HCT116 (cell line): ENCODE measurements around the gene DPP6. TPM values are rescaled to one million over a fixed set of nuclear protein-coding genes. Genes with fewer than 3 reads are reported as not detected.

Experiments used
- ATAC-seq: fragments of 200-7000 bp; cut with Tn5 transposase; 2 replicates; pipeline ENCODE4 v1.9.1; 2020; ENCODE audit warnings: mild to moderate bottlenecking, moderate library complexity
- BruUV-seq: library from RNA; stranded (reverse); fragments of 400-500 nt; replicated peaks from 2 replicates; lab custom pipeline; 2021; lab: Mats Ljungman, UMichigan
- CTCF ChIA-PET: fragments of 300-600 bp; sonication (Branson Sonifier 250); formaldehyde crosslinking; loops from one replicate; lab custom pipeline; 2021; ENCODE audit warnings: antibody characterized with exemption; lab: Charles Lee
- POLR2A ChIA-PET: fragments of 300-600, 350-600 bp; sonication (Branson Sonifier 250); formaldehyde crosslinking; loops from one replicate; lab custom pipeline; 2021; ENCODE audit warnings: antibody characterized with exemption; lab: Charles Lee
- RAD21 ChIA-PET, 2 experiments: fragments of 300-600 bp; sonication (Branson Sonifier 250); formaldehyde crosslinking; loops; one replicate each; lab custom pipeline; 2023; ENCODE audit warnings: low total read pairs in 2 of 2; ENCODE audit not compliant: uncharacterized antibody in 2 of 2, unreplicated experiment in 2 of 2, low non-redundant PET in 1 of 2; lab: Charles Lee
- DNase-seq: peaks from one replicate; pipeline ENCODE4 v3.0.0-alpha.2; 2010; ENCODE audit warnings: low read depth, low spot score
- H2AFZ ChIP-seq: fragments of 200-600 bp; shearing (Covaris generic), sonication (generic); 2 replicates; pipeline ENCODE4 v1.6.1; 2017; ENCODE audit warnings: low read depth, mixed run types, mixed read lengths, antibody characterized with exemption, low read length; ENCODE audit not compliant: poor library complexity, severe bottlenecking
- H3K27ac ChIP-seq: 2 replicates; pipeline ENCODE4 v1.5.1; 2012; ENCODE audit warnings: low read depth, low read length
- H3K27me3 ChIP-seq: fragments of 200-600 bp; sonication (generic); 2 replicates; pipeline ENCODE4 v1.6.1; 2016; ENCODE audit warnings: mixed run types, low read length, mixed read lengths; ENCODE audit not compliant: insufficient read depth
- H3K36me3 ChIP-seq, 2 experiments: fragments of 200-500 bp in 1 of 2; fragments of 200-600 bp in 1 of 2; sonication (Bioruptor generic) in 1 of 2; sonication (generic) in 1 of 2; 2 replicates each; pipeline versions ENCODE4 v1.5.1 to v1.6.1; 2014 to 2016; ENCODE audit warnings: low read length in 2 of 2, inconsistent platforms in 1 of 2, mixed read lengths in 1 of 2, mixed run types in 1 of 2; ENCODE audit not compliant: insufficient read depth in 2 of 2, control insufficient read depth in 1 of 2
- H3K4me1 ChIP-seq, 2 experiments: fragments of 200-600 bp in 1 of 2; sonication (generic) in 1 of 2; 2 replicates each; pipeline versions ENCODE4 v1.5.1 to v1.6.1; 2012 to 2017; ENCODE audit warnings: low read length in 2 of 2, inconsistent platforms in 1 of 2, mild to moderate bottlenecking in 1 of 2, mixed read lengths in 1 of 2, mixed run types in 1 of 2, moderate library complexity in 1 of 2; ENCODE audit not compliant: insufficient read depth in 2 of 2, control insufficient read depth in 1 of 2
- H3K4me2 ChIP-seq: fragments of 200-600 bp; sonication (generic); 2 replicates; pipeline ENCODE4 v1.6.1; 2017; ENCODE audit warnings: mixed run types, low read length, mixed read lengths
- H3K4me3 ChIP-seq, 2 experiments: fragments of 200-600 bp in 1 of 2; sonication (generic) in 1 of 2; replicated peaks in 1 of 2; 2 replicates each; pipeline ENCODE4 v1.5.1; 2011 to 2016; ENCODE audit warnings: low read length in 2 of 2, control low read depth in 1 of 2, low read depth in 1 of 2, mild to moderate bottlenecking in 1 of 2, mixed read lengths in 1 of 2, mixed run types in 1 of 2
- H3K79me2 ChIP-seq: fragments of 200-600 bp; sonication (generic); 2 replicates; pipeline ENCODE4 v1.6.1; 2017; ENCODE audit warnings: mild to moderate bottlenecking, mixed run types, low read length, moderate library complexity, mixed read lengths; ENCODE audit not compliant: insufficient read depth
- H3K9ac ChIP-seq: fragments of 200-600 bp; sonication (generic); 2 replicates; pipeline ENCODE4 v1.6.1; 2016; ENCODE audit warnings: low read length, mixed read lengths
- H3K9me2 ChIP-seq: fragments of 200-600 bp; sonication (generic), shearing (Covaris generic); 2 replicates; pipeline ENCODE4 v1.6.1; 2017; ENCODE audit warnings: mixed run types, mild to moderate bottlenecking, moderate library complexity; ENCODE audit not compliant: insufficient read depth
- H3K9me3 ChIP-seq, 2 experiments: fragments of 200-500 bp in 1 of 2; fragments of 200-600 bp in 1 of 2; sonication (Bioruptor generic) in 1 of 2; sonication (generic) in 1 of 2; 2 replicates each; pipeline ENCODE4 v1.6.1; 2014 to 2017; ENCODE audit warnings: low read length in 2 of 2, mixed read lengths in 2 of 2, inconsistent platforms in 1 of 2, low read depth in 1 of 2, mild to moderate bottlenecking in 1 of 2, mixed run types in 1 of 2, moderate library complexity in 1 of 2; ENCODE audit not compliant: control insufficient read depth in 1 of 2, insufficient read depth in 1 of 2
- H4K20me1 ChIP-seq: fragments of 200-600 bp; sonication (generic), shearing (Covaris generic); 2 replicates; pipeline ENCODE4 v1.6.1; 2017; ENCODE audit warnings: mixed run types, mild to moderate bottlenecking, moderate library complexity; ENCODE audit not compliant: insufficient read depth
- ATF3 ChIP-seq: IDR thresholded peaks from 2 replicates; pipeline ENCODE4 v1.6.1; 2012
- CBX3 ChIP-seq: IDR thresholded peaks from 2 replicates; pipeline ENCODE4 v1.6.1; 2012; ENCODE audit warnings: low read depth
- CEBPB ChIP-seq: IDR thresholded peaks from 2 replicates; pipeline ENCODE4 v1.6.1; 2012; ENCODE audit warnings: low read depth
- ELF1 ChIP-seq: IDR thresholded peaks from 2 replicates; pipeline ENCODE4 v1.6.1; 2012; ENCODE audit warnings: low read depth, borderline replicate concordance
- FOSL1 ChIP-seq: IDR thresholded peaks from 2 replicates; pipeline ENCODE4 v1.6.1; 2012; ENCODE audit warnings: low read depth
- JUND ChIP-seq: IDR thresholded peaks from 2 replicates; pipeline ENCODE4 v1.6.1; 2012
- MAX ChIP-seq: IDR thresholded peaks from 2 replicates; pipeline ENCODE4 v1.6.1; 2012
- REST ChIP-seq: IDR thresholded peaks from 2 replicates; pipeline ENCODE4 v1.6.1; 2012; ENCODE audit warnings: low read depth
- SIN3A ChIP-seq: IDR thresholded peaks from 2 replicates; pipeline ENCODE4 v1.6.1; 2012; ENCODE audit warnings: low read depth
- SP1 ChIP-seq: IDR thresholded peaks from 2 replicates; pipeline ENCODE4 v1.6.1; 2012; ENCODE audit warnings: low read depth
- SRF ChIP-seq: IDR thresholded peaks from 2 replicates; pipeline ENCODE4 v1.6.1; 2012; ENCODE audit warnings: low read depth
- TCF7L2 ChIP-seq: IDR thresholded peaks from 2 replicates; pipeline ENCODE4 v1.7.0; 2011; ENCODE audit warnings: borderline replicate concordance, inconsistent platforms; ENCODE audit not compliant: insufficient read depth, insufficient read length; ENCODE audit errors: extremely low read depth
- YY1 ChIP-seq: IDR thresholded peaks from 2 replicates; pipeline ENCODE4 v1.6.1; 2011; ENCODE audit warnings: low read length, low read depth, moderate library complexity, mild to moderate bottlenecking; ENCODE audit not compliant: insufficient replicate concordance; ENCODE audit errors: extremely low read depth
- ZBTB33 ChIP-seq: IDR thresholded peaks from 2 replicates; pipeline ENCODE4 v1.6.1; 2011; ENCODE audit warnings: mild to moderate bottlenecking, low read length, moderate library complexity; ENCODE audit not compliant: insufficient replicate concordance; ENCODE audit errors: extremely low read depth
- ZFX ChIP-seq: fragments of 450-650 bp; IDR thresholded peaks from 2 replicates; pipeline ENCODE4 v1.6.1; 2017
- ZNF274 ChIP-seq: fragments of 200-500 bp; sonication (Bioruptor generic); IDR thresholded peaks from 2 replicates; pipeline ENCODE4 v1.6.1; 2014; ENCODE audit warnings: mild to moderate bottlenecking, low read depth, low read length, inconsistent platforms
- intact Hi-C: fragments of 100-400 bp; cut with micrococcal nuclease; formaldehyde crosslinking; loops from 2 replicates; pipeline ENCODE4 v1.10.0; 2022
- total RNA-seq: library from RNA; stranded (reverse); gene quantifications from one replicate; pipeline ENCODE4 v1.2.1, GENCODE V29; 2021; ENCODE audit not compliant: unreplicated experiment

The DPP6 gene
- total RNA-seq, 1 experiment from 2014 or later, result not detected

GRCh38 chr7:154259396-154259795, 207.2 kb downstream of the DPP6 start:
- intact Hi-C loops, result no loop called here
- POLR2A ChIA-PET, result no interaction called here
- Histone ChIP-seq H4K20me1 (no peaks in the 10 kb centered on the region), H2AFZ (no peak overlapping the region), H3K9me2 (no peaks in the 10 kb centered on the region), H3K27me3 (no peaks in the 10 kb centered on the region), H3K4me3 (no peak overlapping the region), H3K4me1 (no peaks in the 10 kb centered on the region), H3K27ac (no peak overlapping the region), H3K9ac (no peak overlapping the region), H3K36me3 (no peaks in the 10 kb centered on the region), H3K9me3 (peaks cover 0 to 9% of the 10 kb centered on the region in 2 experiments; a peak in 1 of 4 replicates), H3K4me2 (no peak overlapping the region), H3K79me2 (no peaks in the 10 kb centered on the region)
- no peak for DNase-seq
- no peak for ATAC-seq
- no peak for TF ChIP-seq SIN3A
- TF ChIP-seq TCF7L2, result no peak
- TF ChIP-seq ZFX, result no peak
- no peak for TF ChIP-seq ATF3
- no peak for TF ChIP-seq SP1
- TF ChIP-seq CBX3, result no peak
- no peak for TF ChIP-seq YY1
- RAD21 ChIA-PET, result no interaction called here
- CTCF ChIA-PET, result no interaction called here
- no TSS peak for BruUV-seq

GRCh38 chr7:154287356-154287755, 235.2 kb downstream of the DPP6 start:
- ChIA-PET CTCF (no interaction called here), RAD21 (no interaction called here), POLR2A (no interaction called here)
- no peaks in the 10 kb centered on the region for H3K27me3 ChIP-seq
- H3K79me2 ChIP-seq, result no peaks in the 10 kb centered on the region
- no peak overlapping the region for H3K9ac ChIP-seq
- no peaks in the 10 kb centered on the region for H3K4me1 ChIP-seq
- H3K27ac ChIP-seq, result no peak overlapping the region
- H2AFZ ChIP-seq, result no peak overlapping the region
- no peak overlapping the region for H3K4me3 ChIP-seq
- no peak for DNase-seq
- intact Hi-C loops, result no loop called here
- H3K36me3 ChIP-seq, result no peaks in the 10 kb centered on the region
- H4K20me1 ChIP-seq, result no peaks in the 10 kb centered on the region
- H3K9me2 ChIP-seq, result no peaks in the 10 kb centered on the region
- no peak for ATAC-seq
- BruUV-seq, result no TSS peak
- no peak overlapping the region for H3K4me2 ChIP-seq
- peaks cover 10 to 18% of the 10 kb centered on the region in 2 experiments; a peak in 2 of 4 replicates for H3K9me3 ChIP-seq
- TF ChIP-seq TCF7L2 (no peak), SIN3A (no peak), ZFX (no peak), ZBTB33 (no peak), JUND (no peak), REST (no peak), ZNF274 (no peak), ELF1 (no peak), CEBPB (no peak), MAX (no peak), FOSL1 (no peak), YY1 (no peak), SRF (no peak)
